ENCODE measurements around the gene KRTAP10-2. TPM values are rescaled to one million over a fixed set of nuclear protein-coding genes. Genes with fewer than 3 reads are reported as not detected.

The KRTAP10-2 gene
- total and polyA plus RNA-seq, 2 experiments from 2014 or later, result 0.24 TPM; not detected in 1

- Histone ChIP-seq H3F3A (replicated peaks; ENCODE audit: low read depth) (no peaks in the 10 kb centered on the region), H2AFZ (no peak overlapping the region), H3K4me1 (ENCODE audit: insufficient read depth) (no peaks in the 10 kb centered on the region), H3K27ac (ENCODE audit: low read depth) (no peak overlapping the region), H3K4me2 (no peak overlapping the region), H3K79me2 (replicated peaks; ENCODE audit: insufficient read depth) (no peaks in the 10 kb centered on the region), H3K27me3 (ENCODE audit: insufficient read depth) (no peaks in the 10 kb centered on the region), H4K20me1 (replicated peaks; ENCODE audit: insufficient read depth) (0 out of 2 replicates have a peak, but pooled peaks cover 5% of the 10 kb centered on the region), H3K36me3 (ENCODE audit: insufficient read depth) (no peaks in the 10 kb centered on the region), H3K4me3 (no peak overlapping the region), H3K9me2 (ENCODE audit: insufficient read depth) (no peaks in the 10 kb centered on the region)
- no peaks in the 10 kb centered on the region; the same call in 2 of the 3 replicates for H3K4me1 Mint-ChIP-seq
- H3K9me3 Mint-ChIP-seq, result no peaks in the 10 kb centered on the region
- no peak for DNase-seq (ENCODE audit: low spot score)
- no peak overlapping the region for H3K27ac Mint-ChIP-seq
- TF ChIP-seq ZNF331 (CRISPR knock-in tag; IDR thresholded peaks at IDR 0.05; ENCODE audit: low read depth) (no peak), ZNF114 (CRISPR knock-in tag; IDR thresholded peaks at IDR 0.05) (no peak), STAT1 (IDR thresholded peaks at IDR 0.05; ENCODE audit: unreplicated experiment) (no peak), POLR2AphosphoS5 (IDR thresholded peaks at IDR 0.05; ENCODE audit: low read depth) (no peak), EZH2 (IDR thresholded peaks at IDR 0.05; ENCODE audit: low read depth, unreplicated experiment) (no peak), NANOG (IDR thresholded peaks at IDR 0.05; ENCODE audit: borderline replicate concordance) (no peak), EZH2phosphoT487 (IDR thresholded peaks at IDR 0.05; ENCODE audit: unreplicated experiment) (no peak), ZNF462 (CRISPR knock-in tag; IDR thresholded peaks at IDR 0.05) (no peak), ETS1 (IDR thresholded peaks at IDR 0.05) (no peak), JUNB (IDR thresholded peaks at IDR 0.05; ENCODE audit: unreplicated experiment) (no peak), CREB1 (CRISPR knock-in tag; IDR thresholded peaks at IDR 0.05; ENCODE audit: low read depth) (no peak)
- TF ChIP-seq, protein P1, sequence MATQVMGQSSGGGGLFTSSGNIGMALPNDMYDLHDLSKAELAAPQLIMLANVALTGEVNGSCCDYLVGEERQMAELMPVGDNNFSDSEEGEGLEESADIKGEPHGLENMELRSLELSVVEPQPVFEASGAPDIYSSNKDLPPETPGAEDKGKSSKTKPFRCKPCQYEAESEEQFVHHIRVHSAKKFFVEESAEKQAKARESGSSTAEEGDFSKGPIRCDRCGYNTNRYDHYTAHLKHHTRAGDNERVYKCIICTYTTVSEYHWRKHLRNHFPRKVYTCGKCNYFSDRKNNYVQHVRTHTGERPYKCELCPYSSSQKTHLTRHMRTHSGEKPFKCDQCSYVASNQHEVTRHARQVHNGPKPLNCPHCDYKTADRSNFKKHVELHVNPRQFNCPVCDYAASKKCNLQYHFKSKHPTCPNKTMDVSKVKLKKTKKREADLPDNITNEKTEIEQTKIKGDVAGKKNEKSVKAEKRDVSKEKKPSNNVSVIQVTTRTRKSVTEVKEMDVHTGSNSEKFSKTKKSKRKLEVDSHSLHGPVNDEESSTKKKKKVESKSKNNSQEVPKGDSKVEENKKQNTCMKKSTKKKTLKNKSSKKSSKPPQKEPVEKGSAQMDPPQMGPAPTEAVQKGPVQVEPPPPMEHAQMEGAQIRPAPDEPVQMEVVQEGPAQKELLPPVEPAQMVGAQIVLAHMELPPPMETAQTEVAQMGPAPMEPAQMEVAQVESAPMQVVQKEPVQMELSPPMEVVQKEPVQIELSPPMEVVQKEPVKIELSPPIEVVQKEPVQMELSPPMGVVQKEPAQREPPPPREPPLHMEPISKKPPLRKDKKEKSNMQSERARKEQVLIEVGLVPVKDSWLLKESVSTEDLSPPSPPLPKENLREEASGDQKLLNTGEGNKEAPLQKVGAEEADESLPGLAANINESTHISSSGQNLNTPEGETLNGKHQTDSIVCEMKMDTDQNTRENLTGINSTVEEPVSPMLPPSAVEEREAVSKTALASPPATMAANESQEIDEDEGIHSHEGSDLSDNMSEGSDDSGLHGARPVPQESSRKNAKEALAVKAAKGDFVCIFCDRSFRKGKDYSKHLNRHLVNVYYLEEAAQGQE (IDR thresholded peaks at IDR 0.05; ENCODE audit: unreplicated experiment), result no peak
- TF ChIP-seq, protein P2, sequence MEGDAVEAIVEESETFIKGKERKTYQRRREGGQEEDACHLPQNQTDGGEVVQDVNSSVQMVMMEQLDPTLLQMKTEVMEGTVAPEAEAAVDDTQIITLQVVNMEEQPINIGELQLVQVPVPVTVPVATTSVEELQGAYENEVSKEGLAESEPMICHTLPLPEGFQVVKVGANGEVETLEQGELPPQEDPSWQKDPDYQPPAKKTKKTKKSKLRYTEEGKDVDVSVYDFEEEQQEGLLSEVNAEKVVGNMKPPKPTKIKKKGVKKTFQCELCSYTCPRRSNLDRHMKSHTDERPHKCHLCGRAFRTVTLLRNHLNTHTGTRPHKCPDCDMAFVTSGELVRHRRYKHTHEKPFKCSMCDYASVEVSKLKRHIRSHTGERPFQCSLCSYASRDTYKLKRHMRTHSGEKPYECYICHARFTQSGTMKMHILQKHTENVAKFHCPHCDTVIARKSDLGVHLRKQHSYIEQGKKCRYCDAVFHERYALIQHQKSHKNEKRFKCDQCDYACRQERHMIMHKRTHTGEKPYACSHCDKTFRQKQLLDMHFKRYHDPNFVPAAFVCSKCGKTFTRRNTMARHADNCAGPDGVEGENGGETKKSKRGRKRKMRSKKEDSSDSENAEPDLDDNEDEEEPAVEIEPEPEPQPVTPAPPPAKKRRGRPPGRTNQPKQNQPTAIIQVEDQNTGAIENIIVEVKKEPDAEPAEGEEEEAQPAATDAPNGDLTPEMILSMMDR (conservative IDR thresholded peaks at IDR 0.05; ENCODE audit: low read depth in 2 of 2), result no peak
- no peak for ATAC-seq
- H3K4me3 Mint-ChIP-seq, result no peak overlapping the region
- H3K27me3 Mint-ChIP-seq (ENCODE audit: insufficient read depth, low read depth, poor library complexity), result peaks cover 12% of the 10 kb centered on the region
- H3K36me3 Mint-ChIP-seq (ENCODE audit: low read depth), result no peaks in the 10 kb centered on the region
Measured at GRCh38 chr21:44505673-44506278, 45.5 kb downstream of the KRTAP10-2 start.

All from GM23338 (cell line).